Stimulated activated CD4-positive, alpha-beta T cell treated with anti-CD3 and anti-CD28 coated beads, Interleukin-15, amount 100 ng/mL, for 24 hours (primary cell): Measurements from ENCODE around the gene C14orf180.

Experiments
- DNase-seq: peaks from one replicate; pipeline ENCODE4 v3.0.0-alpha.2; 2020

Gene C14orf180

GRCh38 chr14:104595911-104596450, 16.4 kb downstream of the C14orf180 start:
- no peak for DNase-seq

DNA sequence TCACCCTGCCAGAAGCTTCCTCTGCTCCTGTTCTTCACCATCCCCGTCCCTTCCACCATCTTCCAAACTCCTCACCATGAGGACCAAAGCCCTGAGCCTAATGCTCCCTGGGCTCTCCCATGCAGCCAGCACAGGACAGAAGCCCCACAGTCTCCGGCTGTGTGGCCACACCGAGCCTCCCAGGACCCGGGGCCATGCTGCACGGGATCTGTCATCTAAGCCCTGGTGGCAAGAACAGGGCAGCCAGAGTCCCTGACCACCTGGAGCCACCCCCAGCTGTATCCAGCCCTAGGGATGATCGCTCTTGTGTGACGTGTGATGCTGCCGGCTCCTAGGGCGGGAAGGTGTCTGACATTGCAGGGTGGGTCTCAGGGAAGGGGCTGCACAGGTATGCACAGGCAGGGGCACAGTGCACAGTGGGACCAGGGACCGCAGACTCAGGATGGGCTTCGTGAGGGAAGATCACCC, 16.9 kb downstream of the C14orf180 start:
- no peak for DNase-seq

GRCh38 chr14:104596927-104597351, 17.4 kb downstream of the C14orf180 start:
- DNase-seq, result no peak

DNA sequence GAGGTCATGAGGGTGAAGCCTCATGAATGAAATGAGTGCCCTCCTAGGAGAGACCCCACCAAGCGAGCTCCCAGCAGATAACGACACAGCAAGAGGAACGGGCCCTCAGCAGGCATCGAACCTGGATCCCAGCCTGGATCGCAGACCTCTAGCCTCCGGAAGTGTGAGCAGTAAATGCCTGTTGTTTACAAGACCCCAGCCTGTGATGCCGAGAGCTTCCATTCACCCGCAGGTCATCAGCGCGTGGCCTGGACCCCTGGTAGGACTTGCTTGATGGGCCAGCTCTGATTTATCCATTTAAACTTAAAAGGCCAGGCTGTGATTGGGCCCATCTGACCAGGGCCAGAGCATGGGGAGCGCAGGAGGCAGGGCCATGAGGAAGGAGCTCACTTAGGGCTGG, 18.0 kb downstream of the C14orf180 start:
- DNase-seq, result no peak

DNA sequence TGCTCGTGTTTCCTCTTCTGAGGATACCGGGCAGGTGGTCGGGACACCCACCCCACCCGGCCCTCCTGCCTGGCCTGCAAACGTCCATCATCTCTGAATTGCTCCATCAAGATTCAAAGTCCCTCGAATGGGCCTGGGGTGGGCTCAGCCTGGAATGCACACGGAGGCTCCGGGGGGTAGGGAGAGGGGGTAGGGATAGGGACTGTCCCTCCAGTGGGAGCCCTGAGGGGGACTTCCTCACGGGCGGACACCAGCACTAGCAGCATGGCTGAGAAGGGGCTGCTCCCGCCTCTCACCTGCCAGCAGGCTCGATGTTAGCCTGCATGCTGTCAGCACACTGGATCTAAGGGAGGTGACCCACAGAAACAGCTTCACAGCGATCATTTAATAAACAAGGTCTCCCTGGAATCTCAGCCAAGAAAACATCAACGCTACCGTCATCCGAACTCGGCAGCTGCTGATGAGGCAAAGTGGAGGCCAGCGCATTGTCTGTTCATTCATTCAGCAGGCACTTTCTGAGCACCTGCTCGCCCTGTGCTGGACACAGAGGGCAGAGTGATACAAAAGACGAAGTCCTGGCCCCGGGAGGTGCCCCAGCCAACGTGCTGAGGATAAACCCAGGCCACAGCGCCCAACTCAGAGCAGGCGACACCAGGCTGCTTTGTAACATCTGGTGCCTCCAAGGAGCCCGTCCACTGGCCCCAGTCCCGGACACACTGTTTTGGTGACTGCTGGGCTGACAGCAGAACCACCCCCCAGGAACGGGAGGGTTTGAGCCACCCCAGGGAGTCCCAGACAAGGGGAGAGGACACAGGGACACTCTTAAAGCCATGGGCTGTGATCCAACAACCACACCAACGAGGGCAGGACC, 18.7 kb downstream of the C14orf180 start:
- no peak for DNase-seq

GRCh38 chr14:104598910-104599273, 19.3 kb downstream of the C14orf180 start:
- DNase-seq, result no peak

DNA sequence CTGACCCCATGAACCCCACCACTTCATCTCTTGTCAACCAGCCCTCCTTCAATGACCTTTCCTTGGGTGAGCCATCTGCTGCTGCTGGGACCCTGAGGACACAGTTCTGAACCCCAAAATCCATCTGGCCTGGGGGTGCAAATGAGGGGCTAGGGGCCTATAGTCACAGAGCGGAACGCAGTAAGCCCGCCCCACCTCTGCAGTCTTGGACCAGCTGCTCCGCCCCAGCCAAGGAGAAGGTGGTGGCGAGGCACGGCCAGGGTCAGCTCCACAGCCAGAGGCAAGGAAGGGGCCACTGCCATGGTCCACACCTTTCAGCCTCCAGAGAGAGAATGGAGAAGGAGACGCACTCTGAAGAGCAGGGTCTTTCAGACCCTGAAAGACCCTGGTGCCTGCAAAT, 19.9 kb downstream of the C14orf180 start:
- DNase-seq, result no peak

GRCh38 chr14:104600141-104600643, 20.6 kb downstream of the C14orf180 start:
- no peak for DNase-seq

GRCh38 chr14:104600805-104601204, 21.2 kb downstream of the C14orf180 start:
- no peak for DNase-seq

DNA sequence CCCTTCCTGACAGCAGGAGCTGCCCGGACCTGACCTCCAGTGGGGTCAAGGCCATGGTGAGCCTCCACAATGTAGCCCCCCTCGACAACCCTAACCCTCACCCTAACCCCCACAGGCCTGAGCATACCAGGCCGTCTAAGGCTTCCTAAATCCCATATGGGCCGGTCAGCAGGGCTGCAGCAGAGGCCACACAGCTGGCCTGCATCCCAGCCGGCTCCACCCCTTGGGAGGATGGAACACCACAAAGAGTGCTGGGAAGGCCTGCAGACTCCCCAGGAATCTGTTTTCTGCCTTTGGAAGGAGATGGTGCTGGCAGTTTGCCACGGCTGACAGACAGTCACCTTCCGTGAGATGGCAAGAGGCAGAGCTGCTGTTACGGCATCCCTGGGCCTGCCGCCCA, 22.2 kb downstream of the C14orf180 start:
- DNase-seq, result no peak

DNA sequence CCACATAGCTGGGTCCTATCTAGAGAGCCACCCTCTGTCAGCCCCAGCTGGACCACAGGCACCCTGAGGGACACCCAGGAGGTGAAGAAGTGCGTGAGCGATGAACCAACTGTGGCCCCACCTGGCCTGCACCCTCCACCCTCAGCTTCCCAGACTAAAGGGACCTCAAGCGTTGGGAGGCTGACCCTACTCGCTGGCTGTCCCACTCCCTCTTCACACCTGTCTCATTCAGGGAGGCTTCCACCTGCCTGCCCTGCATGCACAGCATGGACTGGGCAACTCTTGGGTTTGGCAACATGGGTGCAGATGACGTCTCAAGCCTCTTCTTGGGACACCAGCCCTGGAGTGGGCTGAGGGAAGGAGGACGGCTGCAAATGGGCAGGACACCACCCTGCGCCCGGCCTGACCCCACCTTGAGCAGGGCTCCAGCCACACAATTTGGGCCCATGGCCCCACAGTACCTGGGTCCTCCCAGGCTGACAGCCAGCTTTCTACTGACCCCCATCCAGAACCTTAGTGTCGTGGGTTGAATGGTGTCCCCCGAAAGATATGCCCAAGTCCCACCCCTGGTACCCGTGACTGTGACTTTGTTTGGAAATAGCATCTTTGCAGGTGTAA, 22.9 kb downstream of the C14orf180 start:
- no peak for DNase-seq

DNA sequence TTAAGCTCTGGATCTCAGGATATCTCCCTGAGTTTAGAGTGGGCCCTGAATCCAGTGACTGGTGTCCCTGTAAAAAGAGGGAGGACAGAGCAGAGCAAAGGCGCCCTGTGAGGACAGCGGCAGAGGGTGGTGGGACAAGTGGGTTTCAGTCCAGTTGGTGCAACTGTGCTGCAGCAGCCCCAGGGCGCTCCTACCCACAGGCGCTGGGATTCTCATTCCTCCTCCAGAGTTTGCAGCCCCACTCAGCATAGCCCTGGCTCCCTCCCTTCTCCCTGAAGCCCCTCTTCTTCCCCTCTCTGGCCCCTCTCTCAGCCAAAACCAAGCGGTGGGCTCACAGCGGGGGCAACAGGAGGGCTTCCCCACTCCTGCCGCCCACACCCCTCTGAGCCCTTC, 23.4 kb downstream of the C14orf180 start:
- no peak for DNase-seq

DNA sequence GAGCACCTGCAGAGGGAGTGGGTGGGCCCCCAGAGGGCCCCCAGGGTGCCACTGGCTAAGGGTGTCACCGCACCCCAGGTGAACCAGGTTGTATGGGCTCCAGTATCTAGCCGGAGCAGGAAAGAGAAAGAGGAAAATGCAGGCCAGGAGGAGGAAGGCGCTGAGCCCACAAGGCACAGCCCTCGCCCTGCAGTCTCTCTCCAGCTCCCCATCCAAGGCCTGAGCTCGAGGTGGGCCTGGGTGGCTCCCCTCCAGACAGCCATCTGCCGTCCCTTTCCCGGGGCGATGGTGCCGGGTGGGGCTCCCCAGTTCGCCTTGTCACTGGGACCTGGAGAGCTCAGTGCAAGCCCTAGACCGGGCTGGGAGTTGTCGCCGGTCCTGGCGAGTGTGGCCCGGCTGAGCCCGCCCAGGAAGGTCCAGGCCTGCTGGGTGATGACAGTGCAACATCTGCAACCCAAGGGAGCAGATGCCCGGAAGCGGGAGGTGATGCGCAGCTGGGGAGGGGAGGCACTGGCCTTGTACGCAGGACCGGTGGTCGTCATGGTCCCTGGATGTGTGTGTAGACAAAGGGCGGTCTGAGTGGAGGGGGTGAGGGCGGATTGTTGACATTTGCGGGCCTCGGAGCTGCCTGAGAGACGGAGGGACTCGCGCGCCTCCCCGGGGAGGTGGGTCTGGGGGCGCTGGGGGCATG, 24.3 kb downstream of the C14orf180 start:
- no peak for DNase-seq

GRCh38 chr14:104604458-104605449, 25.2 kb downstream of the C14orf180 start, which contains the start of gene TMEM179:
TSS of gene TMEM179 (minus strand) at chr14:104604772. CDS start at chr14:104604741, 31 bp downstream.
- DNase-seq, result peak; percentile 32

DNA sequence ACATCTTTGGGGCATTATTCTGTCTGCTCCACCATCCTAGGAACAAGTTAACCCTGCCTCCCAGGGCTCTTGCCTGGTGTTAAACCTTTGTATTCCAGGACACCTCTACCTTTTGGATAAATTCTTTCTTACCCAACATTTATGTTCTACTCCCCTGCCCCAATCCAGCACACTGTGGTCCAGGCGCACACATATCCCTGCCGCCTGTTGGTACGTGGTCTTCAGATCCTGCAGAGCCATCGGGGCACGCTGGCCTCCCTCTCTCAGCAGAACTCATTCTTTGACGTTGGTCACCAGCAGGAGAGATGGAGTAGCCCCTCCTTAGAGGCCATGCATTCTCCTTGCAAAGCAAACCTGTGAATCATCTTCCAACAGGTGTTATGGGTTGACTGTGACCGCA, 30.1 kb downstream of the C14orf180 start:
- no peak for DNase-seq

DNA sequence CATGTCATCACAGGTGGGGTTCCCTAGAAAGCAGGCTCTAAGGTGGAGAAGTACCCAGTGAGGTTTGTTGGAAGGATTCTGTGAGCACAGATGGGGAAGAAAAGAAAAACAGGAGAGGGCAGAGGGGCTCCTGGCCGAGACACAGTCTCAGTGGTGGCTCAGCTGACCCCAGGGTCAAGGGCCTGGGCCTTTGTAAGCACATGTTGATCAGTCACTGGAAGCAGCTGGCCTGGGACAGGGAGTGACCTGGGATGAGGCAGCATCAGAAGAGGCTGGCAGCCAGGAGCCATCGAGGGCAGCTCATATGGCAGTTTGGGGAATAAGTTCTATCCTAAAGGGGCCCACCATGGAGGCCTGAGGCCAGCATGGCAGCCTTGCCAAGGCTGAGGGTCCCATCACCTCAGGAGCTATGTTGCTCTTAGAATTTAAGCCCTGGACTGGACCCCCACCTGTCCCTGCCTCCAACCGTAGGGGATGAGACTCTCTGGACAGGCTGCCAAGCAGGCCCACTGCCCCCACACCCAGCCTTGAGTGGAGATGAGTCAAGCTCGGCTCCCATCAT, 31.3 kb downstream of the C14orf180 start:
- no peak for DNase-seq

DNA sequence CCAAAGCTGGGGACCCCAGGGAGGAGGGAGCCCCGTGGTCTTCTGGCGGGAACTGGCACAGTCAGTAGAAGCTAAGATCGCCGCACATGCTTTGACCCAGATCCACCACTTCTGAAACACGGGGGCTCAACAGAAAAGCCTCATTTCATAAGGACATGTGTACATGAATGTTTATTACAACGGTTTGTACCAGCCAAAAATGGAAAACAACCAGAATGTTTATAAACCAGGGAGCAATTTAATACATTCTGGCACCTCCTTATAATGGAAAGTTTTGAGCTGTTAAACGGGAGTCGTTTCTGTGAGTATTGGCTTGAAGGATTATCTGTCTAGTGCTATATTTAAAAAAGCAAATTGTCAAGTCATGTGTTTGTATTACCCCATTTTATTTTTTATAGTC, 32.3 kb downstream of the C14orf180 start:
- DNase-seq, result no peak

DNA sequence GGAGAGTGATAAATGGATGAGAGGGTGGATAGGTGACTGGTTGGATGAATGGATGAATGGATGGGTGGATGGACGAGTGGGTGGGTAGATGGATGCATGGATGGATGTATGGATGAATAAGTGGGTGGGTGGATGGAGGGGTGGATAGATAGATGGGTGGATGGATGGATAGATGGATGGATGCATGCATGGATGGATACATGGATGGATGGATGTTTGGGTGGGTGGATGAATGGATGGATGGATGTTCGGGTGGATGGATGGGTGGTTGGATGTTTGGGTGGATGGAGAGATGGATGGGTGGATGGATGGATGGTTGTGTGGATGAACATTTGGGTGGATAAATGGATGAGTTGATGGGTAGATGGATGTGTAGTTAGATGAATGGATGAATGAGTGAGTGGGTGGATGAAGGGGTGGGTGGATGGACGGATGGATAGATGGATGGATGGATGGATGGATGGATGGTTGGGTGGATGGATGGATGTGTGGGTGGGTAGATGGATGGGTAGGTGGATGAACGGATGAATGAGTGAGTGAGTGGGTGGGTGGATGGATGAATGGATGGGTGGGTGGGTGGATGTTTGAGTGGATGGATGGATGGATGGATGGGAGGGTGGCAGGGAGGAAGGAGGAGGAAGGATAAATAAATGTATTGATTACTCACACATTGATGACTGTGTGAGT, 34.7 kb downstream of the C14orf180 start:
- DNase-seq, result no peak

GRCh38 chr14:104624939-104625338, 45.4 kb downstream of the C14orf180 start:
- no peak for DNase-seq

DNA sequence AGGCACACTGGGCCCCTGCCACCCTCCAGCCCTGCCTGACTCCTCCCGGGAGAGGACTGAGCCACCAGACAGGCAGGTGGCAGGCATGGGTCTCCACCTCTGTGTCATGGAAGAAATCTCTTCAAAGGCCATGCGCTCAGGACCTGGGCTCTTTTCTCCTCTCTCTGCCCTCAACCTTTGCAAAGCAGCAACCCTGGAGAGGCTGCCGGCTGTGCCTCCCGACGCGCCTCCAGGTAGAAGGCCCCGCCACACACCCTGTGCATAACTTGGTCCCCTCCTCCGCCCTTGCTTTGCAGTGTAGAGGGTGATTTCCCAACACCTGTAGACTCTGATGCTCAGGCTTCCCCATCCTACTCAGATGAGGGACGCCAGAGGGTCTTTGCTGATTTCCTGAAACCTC, 53.2 kb downstream of the C14orf180 start:
- no peak for DNase-seq
